22Rv1 (cell line): ENCODE data around the gene GPAM.

Experiments
- H3K27ac ChIP-seq: fragments of 450-650 bp; 2 replicates; pipeline ENCODE4 v1.5.1; 2017
- CTCF ChIP-seq: fragments of 450-650 bp; IDR thresholded peaks from 2 replicates; pipeline ENCODE4 v1.5.1; 2017; ENCODE audit warnings: mild to moderate bottlenecking
- ZFX ChIP-seq: fragments of 450-650 bp; IDR thresholded peaks from 2 replicates; pipeline ENCODE4 v1.6.1; 2017; ENCODE audit warnings: antibody characterized with exemption, borderline replicate concordance

The GPAM gene

GRCh38 chr10:112177247-112177646 lies 6.3 kb downstream of the GPAM start:
- TF ChIP-seq CTCF (no peak), ZFX (no peak)
- H3K27ac ChIP-seq = no peak overlapping the region

GRCh38 chr10:112176543-112176942 lies 7.0 kb downstream of the GPAM start:
- no peak overlapping the region for H3K27ac ChIP-seq
- TF ChIP-seq CTCF (no peak), ZFX (no peak)

DNA sequence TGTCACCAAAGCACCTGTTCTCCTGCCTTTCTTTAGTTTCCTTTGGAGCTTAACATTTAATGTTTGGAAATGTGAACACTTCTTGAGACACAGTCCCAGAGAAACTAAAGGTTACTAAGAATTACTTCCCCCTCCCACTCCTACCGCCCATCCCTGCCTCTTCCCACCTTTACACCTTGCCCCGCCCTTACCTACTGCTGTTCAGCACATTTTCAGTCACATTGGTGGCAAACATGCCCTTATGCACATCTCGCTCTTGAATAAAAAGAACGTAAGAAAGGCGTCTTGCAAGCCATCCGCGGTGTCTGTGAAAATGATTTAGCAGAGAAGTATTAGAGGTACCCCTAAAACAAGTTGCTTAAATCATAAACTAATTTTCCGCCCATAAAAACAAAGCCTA lies 8.2 kb downstream of the GPAM start:
- no peak for TF ChIP-seq ZFX
- no peak for TF ChIP-seq CTCF
- H3K27ac ChIP-seq = no peak overlapping the region

- TF ChIP-seq ZFX (no peak), CTCF (no peak)
- H3K27ac ChIP-seq = no peak overlapping the region
Measured at GRCh38 chr10:112173206-112173605, 10.4 kb downstream of the GPAM start.

- TF ChIP-seq ZFX (no peak), CTCF (no peak)
- no peak overlapping the region for H3K27ac ChIP-seq
Measured at GRCh38 chr10:112168733-112169132, 14.8 kb downstream of the GPAM start.

DNA sequence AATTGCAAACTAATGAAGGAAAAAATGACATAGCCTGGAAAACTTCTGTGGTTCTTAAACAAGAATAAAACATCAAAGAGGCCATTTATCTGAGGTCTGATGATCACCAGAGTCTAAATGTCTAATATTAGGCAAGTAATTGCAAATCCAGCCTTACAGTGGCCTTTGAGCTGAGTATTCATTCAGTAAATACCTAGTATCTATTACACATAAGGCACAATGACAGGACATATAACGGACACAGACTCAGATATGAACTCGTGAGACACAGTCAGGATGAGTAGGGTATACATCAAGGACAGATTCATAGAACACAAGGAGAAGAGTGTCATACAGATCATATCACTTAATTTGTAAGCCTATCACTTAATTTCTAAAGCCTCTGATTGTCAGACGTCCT lies 16.8 kb downstream of the GPAM start:
- no peak for TF ChIP-seq ZFX
- TF ChIP-seq CTCF = no peak
- no peak overlapping the region for H3K27ac ChIP-seq

DNA sequence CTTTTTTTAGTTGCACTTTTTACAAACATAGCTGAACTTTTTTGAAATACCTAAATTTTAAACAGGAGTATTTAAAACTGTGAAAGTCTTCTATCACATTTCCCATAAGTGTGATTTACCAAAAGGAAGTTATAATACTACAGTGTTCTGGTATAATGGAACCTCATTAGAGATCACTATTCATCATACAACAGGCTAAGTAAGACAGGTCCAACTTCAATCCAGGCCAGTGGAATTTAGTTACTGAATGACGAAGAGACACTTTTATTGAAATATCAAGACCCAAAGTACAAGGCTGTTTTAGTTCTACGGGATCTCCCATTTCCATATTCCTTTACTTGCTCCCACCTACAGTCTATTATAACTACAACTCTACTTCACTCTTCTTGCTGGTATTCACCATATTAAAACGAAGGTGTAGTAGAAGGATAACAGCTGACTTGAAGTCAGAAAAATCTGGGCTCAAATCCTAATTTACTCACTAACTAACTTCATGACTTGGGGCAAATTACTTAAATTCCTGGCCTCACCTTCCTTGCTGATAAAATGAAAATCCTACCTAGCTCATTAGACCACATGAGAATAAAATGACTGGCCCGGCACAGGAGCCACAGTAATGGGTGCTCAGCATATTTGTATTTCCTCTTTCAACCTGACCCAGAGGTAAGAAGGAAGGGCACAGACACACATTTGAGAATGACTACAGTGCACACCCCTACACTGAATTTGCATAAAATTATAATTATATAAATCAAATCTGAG lies 21.6 kb downstream of the GPAM start:
- TF ChIP-seq CTCF (no peak), ZFX (no peak)
- no peak overlapping the region for H3K27ac ChIP-seq
